Measurements from ENCODE around the gene TYRO3.
"Not testable (repeated sequence)": the region's sequence is repeated elsewhere in the genome, so short reads cannot be mapped to it uniquely, and the experiment has no call there.

TYRO3 gene

GRCh38 chr15:41575282-41575681 is 16.3 kb downstream of the TYRO3 start:
- no peak for DNase-seq

DNA sequence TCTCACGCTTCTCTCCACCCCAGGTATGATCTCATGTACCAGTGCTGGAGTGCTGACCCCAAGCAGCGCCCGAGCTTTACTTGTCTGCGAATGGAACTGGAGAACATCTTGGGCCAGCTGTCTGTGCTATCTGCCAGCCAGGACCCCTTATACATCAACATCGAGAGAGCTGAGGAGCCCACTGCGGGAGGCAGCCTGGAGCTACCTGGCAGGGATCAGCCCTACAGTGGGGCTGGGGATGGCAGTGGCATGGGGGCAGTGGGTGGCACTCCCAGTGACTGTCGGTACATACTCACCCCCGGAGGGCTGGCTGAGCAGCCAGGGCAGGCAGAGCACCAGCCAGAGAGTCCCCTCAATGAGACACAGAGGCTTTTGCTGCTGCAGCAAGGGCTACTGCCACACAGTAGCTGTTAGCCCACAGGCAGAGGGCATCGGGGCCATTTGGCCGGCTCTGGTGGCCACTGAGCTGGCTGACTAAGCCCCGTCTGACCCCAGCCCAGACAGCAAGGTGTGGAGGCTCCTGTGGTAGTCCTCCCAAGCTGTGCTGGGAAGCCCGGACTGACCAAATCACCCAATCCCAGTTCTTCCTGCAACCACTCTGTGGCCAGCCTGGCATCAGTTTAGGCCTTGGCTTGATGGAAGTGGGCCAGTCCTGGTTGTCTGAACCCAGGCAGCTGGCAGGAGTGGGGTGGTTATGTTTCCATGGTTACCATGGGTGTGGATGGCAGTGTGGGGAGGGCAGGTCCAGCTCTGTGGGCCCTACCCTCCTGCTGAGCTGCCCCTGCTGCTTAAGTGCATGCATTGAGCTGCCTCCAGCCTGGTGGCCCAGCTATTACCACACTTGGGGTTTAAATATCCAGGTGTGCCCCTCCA is 19.1 kb downstream of the TYRO3 start:
- no peak for DNase-seq

GRCh38 chr15:41578736-41579383 is 19.8 kb downstream of the TYRO3 start:
- no peak for DNase-seq

GRCh38 chr15:41581110-41581509 is 22.1 kb downstream of the TYRO3 start:
- DNase-seq, result no peak

DNA sequence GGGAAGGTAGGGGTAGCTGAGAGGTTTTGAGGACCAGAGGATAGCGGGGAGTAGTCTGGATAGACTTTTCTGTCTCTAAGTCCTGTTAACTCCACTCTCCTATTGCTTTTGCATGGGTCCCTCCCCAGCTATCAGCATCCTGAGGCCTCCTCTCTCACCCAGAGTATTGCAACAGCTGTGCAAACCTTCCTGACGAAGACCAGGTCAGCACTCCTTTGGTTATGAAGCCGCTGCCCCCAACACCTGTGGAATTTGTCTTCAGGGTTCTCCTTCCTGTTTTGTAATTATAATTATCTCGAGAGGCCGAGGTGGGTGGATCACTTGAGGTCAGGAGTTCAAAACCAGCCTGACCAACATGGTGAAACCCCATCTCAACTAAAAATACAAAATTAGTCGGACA is 24.8 kb downstream of the TYRO3 start:
- DNase-seq, result no peak

DNA sequence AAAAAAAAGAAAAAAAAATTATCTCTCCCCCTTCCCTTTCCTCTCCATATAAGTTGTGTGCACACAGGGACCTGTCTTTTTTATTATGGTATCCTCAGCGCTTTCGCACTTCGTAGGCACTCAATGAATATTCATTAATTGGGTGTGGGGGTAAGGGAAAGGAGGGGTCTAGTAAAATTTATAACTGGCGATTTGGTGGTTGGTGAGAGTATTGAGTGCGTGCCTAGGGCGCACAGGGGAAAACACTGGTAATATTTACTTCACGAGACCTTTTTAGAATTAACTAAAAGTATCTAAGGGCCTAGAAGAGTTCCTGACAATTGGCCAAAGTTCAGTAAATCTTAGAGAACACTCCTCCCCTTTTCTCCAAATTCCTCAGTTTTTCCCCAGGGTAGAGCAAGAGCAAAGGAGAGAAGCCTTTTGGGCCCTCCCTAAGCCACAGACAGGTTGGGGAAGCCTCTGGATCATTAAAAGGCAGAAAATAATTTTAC is 25.7 kb downstream of the TYRO3 start:
- DNase-seq, result no peak

GRCh38 chr15:41585127-41586047 is 26.4 kb downstream of the TYRO3 start:
- no peak for DNase-seq

DNA sequence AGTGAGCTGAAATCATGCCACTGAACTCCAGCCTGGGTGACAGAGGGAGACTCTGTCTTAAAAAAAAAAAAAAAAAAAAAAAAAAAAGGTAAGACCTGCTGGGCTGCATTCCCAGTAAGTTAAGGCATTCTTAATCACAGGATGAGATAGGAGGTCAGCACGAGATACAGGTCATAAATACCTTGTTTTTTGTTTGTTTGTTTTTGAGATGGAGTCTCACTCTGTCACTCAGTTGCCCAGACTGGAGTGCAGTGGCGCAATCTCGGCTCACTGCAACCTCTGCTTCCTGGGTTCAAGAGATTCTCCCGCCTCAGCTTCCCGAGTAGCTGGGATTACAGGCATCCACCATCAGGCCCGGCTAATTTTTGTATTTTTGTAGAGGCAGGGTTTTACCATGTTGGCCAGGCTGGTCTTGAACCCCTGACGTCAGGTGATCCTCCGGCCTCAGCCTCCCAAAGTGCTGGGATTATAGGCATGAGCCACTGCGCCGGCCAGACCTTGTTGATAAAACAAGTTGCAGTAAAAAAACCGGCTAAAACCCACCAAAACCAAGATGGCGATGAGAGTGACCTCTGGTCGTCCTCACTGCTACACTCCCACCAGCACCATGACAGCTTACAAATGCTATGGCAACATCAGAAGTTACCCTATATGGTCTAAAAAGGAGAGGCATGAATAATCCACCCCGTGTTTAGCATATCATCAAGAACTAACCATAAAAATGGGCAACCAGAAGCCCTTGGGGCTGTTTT is 27.7 kb downstream of the TYRO3 start:
- not testable (repeated sequence) for DNase-seq

DNA sequence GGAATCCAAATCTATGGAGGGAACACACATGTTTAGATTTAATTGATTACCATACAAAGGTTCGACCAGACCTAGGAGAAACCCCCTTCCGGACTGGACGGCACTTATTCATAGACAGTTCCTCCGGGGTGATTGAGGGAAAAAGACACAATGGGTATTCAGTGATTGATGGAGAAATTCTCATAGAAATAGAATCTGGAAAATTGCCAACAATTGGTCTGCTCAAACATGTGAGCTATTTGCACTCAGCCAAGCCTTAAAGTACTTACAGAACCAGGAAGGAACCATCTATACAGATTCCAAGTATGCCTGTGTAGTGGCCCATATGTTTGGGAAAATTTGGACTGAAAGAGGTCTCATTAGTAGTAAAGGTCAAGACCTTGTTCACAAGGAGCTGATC is 30.0 kb downstream of the TYRO3 start:
- not testable (repeated sequence) for DNase-seq

DNA sequence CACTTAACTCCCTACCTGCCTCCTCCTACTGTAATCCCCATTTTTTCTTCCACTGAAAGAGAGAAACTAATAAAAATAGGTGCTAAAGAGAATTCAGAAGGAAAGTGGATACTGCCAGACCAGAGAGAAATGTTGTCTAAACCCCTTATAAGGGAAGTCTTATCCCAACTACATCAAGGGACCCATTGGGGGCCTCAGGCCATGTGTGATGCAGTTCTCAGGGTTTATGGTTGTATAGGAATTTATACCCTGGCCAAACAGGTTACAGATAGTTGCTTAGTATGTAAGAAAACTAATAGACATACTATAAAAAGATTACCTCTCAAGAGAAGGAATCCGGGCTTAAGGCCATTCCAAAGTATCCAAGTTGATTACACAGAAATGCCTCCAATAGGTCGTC is 30.6 kb downstream of the TYRO3 start:
- not testable (repeated sequence) for DNase-seq

DNA sequence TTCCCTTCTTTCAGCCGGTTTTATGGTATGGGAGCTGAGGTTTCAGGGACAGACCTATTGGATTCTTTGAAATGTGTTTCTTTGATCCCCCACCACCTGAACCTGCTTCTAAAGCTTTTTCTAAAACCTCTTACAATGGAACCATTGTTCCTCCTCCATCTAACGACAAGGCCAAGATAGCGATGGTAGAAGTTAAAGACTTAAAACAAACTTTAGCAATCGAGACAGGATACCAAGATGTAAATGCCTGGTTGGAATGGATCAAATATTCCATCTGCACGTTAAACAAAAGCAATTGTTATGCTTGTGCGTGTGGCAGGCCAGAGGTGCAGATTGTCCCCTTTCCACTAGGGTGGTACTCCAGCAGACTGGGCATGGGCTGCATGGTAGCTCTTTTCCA is 32.2 kb downstream of the TYRO3 start:
- DNase-seq, result not testable (repeated sequence)

DNA sequence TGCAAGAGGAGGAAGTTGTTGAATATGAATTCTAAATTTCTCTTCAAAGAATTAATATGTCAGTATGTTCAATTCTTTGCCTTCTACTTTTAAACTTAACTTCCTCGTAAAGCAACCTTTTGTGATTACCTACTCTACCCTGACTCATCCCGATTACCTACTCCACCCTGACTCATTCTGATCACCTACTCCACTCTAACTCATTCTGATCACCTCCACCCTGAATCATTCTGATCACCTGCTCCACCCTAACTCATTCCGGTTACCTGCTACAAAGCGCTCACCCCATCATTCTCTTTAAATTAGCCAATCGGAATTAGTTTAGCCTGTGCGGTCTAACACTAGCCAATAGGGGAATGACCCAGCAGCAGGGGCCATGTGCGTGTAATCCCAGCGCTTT is 33.7 kb downstream of the TYRO3 start:
- not testable (repeated sequence) for DNase-seq

DNA sequence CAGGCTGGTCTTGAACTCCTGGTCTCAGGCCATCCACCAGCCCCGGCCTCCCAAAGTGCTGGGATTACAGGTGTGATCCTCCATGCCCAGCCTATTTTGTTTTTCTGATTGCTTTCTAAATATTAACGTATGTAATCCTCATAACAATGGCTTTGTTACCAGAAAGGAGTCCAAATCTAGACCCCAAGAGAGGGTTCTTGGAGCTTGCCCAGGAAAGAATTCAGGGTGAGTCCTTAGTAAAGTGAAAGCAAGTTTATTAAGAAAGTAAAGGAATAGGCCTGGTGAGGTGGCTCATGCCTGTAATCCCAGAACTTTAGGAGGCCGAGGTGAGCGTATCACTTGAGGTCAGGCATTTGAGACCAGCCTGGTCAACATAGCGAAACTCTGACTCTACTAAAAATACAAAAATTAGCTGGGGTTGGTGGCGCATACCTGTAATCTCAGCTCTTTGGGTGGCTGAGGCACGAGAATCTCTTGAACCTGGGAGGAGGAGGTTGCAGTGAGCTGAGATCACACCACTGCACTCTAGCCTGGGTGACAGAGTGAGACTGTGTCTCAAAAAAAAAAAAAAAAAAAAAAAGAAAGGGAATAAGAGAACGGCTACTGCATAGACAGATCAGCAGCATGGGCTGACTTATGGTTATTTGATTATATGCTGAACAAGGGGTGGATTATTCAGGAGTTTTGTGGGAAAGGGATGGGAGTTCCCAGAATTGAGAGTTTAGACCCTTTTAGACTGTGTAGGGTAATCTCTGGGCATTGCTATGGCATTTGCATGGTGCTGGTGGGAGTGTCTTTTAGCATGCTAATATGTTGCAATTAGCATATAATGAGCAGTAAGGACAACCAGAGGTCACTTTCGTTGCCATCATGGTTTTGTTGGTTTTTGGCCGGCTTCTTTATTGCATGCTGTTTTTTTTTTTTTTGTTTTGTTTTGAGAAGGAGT is 36.1 kb downstream of the TYRO3 start:
- no peak for DNase-seq

DNA sequence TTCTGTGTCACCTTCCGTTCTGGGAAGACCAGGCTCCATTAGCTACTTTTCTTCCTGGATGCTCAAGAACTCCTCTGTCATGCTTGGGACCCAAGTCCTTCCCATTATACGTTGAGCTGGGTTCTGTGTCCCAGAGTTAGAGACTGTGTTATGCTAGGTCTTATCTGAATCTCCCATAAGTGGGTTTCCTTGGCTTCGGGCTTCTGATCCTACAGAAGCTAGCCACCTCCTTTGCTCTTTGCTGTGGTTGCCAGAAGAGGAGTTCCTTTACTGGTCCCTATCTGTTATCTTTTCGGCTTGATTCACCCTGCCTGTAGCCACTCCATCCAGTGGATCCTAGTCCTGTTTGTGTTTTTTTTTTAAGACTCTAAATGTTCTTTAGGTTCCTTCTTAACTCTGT is 38.0 kb downstream of the TYRO3 start:
- DNase-seq, result no peak

- DNase-seq, result no peak
Observed at GRCh38 chr15:41597787-41598186, 38.8 kb downstream of the TYRO3 start.

DNA sequence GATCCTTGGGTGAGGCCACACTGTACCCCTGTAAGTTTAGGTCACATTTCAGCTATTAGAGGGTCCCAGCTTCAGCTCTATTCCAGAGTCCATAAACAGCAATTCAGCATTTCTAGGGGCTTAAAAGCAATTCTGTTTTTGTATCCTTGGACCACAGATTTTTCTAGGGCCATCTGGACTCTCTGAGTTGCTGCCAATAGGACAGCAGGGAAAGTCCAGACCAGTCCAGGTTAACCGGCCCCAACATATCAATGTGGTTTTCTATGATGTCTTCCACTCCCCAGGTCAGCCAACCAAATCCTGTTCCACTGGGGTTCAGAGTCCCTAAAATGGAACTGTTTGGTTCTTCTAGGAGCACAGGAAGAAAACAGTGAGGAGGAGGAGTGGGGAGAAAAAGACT is 40.0 kb downstream of the TYRO3 start:
- DNase-seq, result no peak

DNA sequence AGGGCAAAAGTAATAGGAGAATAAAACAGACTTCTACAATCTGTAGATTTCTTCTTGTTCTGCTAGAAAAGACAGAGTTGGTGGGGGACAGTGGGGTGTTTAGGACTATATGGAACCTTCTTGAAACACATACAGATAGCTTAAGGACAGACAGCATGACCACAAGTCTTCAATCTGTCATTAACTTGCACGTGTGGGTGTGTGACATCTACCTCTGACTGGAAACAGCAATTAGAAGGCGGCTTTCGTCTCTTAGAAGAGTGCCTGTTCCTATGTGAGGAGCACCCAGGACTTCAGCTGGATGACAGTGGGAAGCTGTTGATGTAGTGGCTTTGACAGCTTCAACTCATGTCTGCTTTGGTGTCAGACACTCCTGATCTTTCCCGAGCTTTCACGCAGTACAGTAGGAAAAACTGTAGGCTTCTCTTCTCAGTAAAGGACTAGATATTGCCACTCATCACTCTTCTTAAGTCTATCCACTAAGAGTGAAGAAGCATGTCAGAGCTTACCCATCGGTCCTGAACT is 44.5 kb downstream of the TYRO3 start:
- DNase-seq, result no peak

- DNase-seq, result peak; percentile 31
Observed at GRCh38 chr15:41603941-41604911, 45.2 kb downstream of the TYRO3 start.

- DNase-seq, result no peak
Observed at GRCh38 chr15:41605566-41605965, 46.6 kb downstream of the TYRO3 start.

DNA sequence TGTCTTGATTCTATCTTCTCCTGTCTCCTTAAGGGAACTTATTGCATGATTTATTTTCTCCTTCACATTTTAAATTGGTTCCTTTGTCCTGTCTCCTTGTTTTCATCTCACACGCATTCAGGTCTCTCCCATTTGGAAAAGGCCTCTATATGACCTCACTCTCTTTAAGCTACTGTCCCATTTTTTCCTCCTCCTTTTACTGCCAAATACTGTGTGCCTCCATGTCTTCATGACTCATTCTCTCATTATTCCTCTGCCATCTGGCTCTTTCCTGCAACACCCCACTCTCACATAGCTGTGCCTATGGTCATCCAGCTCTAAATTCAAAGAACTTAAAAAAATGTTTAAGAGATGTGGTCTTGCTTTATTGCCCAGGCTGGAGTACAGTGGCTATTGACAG is 48.0 kb downstream of the TYRO3 start:
- no peak for DNase-seq
